ENCODE measurements around the gene LRMDA. TPM values are rescaled to one million over a fixed set of nuclear protein-coding genes. Genes with fewer than 3 reads are reported as not detected.
"Not testable (repeated sequence)": the region's sequence is repeated elsewhere in the genome, so short reads cannot be mapped to it uniquely, and the experiment has no call there.

LRMDA gene
- polyA plus RNA-seq, 3 donors: 7.2 to 20.6 (median 14.4) TPM

- H3K27ac ChIP-seq (ENCODE audit: low read depth, low read length): no peak overlapping the region
- WGBS, 3 donors: 36 to 67% (median 41%) methylated on average over 7 of the region's 7 CpGs
Observed at GRCh38 chr10:75508814-75509306, 77.4 kb downstream of the LRMDA start.

GRCh38 chr10:75509706-75510105, 78.3 kb downstream of the LRMDA start:
- H3K27ac ChIP-seq (ENCODE audit: low read depth, low read length): no peak overlapping the region
- 91 to 95% (median 91%) methylated on average over 2 of the region's 2 CpGs for WGBS, 3 donors

- WGBS, 3 donors: 90 to 100% (median 96%) methylated on average over 8 of the region's 8 CpGs
Observed at GRCh38 chr10:75511011-75511410, 79.6 kb downstream of the LRMDA start.

GRCh38 chr10:75512203-75512933, 80.9 kb downstream of the LRMDA start:
- H3K27ac ChIP-seq (ENCODE audit: low read depth, low read length): no peak overlapping the region
- 15 to 48% (median 47%) methylated on average over 8 of the region's 8 CpGs for WGBS, 3 donors

More at GRCh38 chr10:75511011-75511410, 79.6 kb downstream of the LRMDA start:
- no peak overlapping the region for H3K27ac ChIP-seq (ENCODE audit: low read depth, low read length)

GRCh38 chr10:75513292-75513885, 82.0 kb downstream of the LRMDA start:
- no peak overlapping the region for H3K27ac ChIP-seq (ENCODE audit: low read depth, low read length)
- 58 to 65% (median 63%) methylated on average over 8 of the region's 8 CpGs for WGBS, 3 donors

- no peak overlapping the region for H3K27ac ChIP-seq (ENCODE audit: low read depth, low read length)
- 96 to 98% (median 96%) methylated on average over 3 of the region's 3 CpGs for WGBS, 3 donors
Observed at GRCh38 chr10:75514830-75515229, 83.4 kb downstream of the LRMDA start.

GRCh38 chr10:75516154-75516553, 84.7 kb downstream of the LRMDA start:
- H3K27ac ChIP-seq (ENCODE audit: low read depth, low read length): not testable (repeated sequence)
- 44 to 91% (median 58%) methylated on average over 2 of the region's 2 CpGs for WGBS, 3 donors

GRCh38 chr10:75519213-75519612, 87.8 kb downstream of the LRMDA start:
- H3K27ac ChIP-seq (ENCODE audit: low read depth, low read length): not testable (repeated sequence)
- WGBS, 3 donors: 80 to 93% (median 86%) methylated on average over 1 of the region's 1 CpG

- not testable (repeated sequence) for H3K27ac ChIP-seq (ENCODE audit: low read depth, low read length)
- WGBS, 3 donors: 34 to 84% (median 84%) methylated on average over 16 of the region's 16 CpGs
Observed at GRCh38 chr10:75521194-75521829, 89.9 kb downstream of the LRMDA start.

- 70 to 94% (median 92%) methylated on average over 1 of the region's 1 CpG for WGBS, 3 donors
- H3K27ac ChIP-seq (ENCODE audit: low read depth, low read length): no peak overlapping the region
Observed at GRCh38 chr10:75525067-75525466, 93.6 kb downstream of the LRMDA start.

- 97 to 100% (median 97%) methylated on average over 1 of the region's 1 CpG for WGBS, 3 donors
- H3K27ac ChIP-seq (ENCODE audit: low read depth, low read length): no peak overlapping the region
Observed at GRCh38 chr10:75525646-75526045, 94.2 kb downstream of the LRMDA start.

GRCh38 chr10:75527542-75527941, 96.1 kb downstream of the LRMDA start:
- WGBS, 3 donors: 94 to 97% (median 95%) methylated on average over 2 of the region's 2 CpGs
- no peak overlapping the region for H3K27ac ChIP-seq (ENCODE audit: low read depth, low read length)

- H3K27ac ChIP-seq (ENCODE audit: low read depth, low read length): no peak overlapping the region
- WGBS, 3 donors: 61 to 86% (median 67%) methylated on average over 2 of the region's 2 CpGs
Observed at GRCh38 chr10:75528392-75528791, 97.0 kb downstream of the LRMDA start.

- WGBS, 3 donors: 68 to 85% (median 77%) methylated on average over 3 of the region's 3 CpGs
- H3K27ac ChIP-seq (ENCODE audit: low read depth, low read length): no peak overlapping the region
Observed at GRCh38 chr10:75530299-75530698, 98.9 kb downstream of the LRMDA start.

- H3K27ac ChIP-seq (ENCODE audit: low read depth, low read length): no peak overlapping the region
- 80 to 97% (median 88%) methylated on average over 2 of the region's 2 CpGs for WGBS, 3 donors
Observed at GRCh38 chr10:75531571-75532031, 100.2 kb downstream of the LRMDA start.

GRCh38 chr10:75532253-75532924, 101.0 kb downstream of the LRMDA start:
- no peak overlapping the region for H3K27ac ChIP-seq (ENCODE audit: low read depth, low read length)
- 89 to 91% (median 91%) methylated on average over 3 of the region's 3 CpGs for WGBS, 3 donors

GRCh38 chr10:75538144-75538543, 106.7 kb downstream of the LRMDA start:
- H3K27ac ChIP-seq (ENCODE audit: low read depth, low read length): no peak overlapping the region
- 84 to 89% (median 85%) methylated on average over 8 of the region's 8 CpGs for WGBS, 3 donors

- WGBS, 3 donors: 72 to 94% (median 76%) methylated on average over 1 of the region's 1 CpG
- no peak overlapping the region for H3K27ac ChIP-seq (ENCODE audit: low read depth, low read length)
Observed at GRCh38 chr10:75538765-75539164, 107.3 kb downstream of the LRMDA start.
